GM23338 (cell line): ENCODE data around the gene MDM4. TPM values are rescaled to one million over a fixed set of nuclear protein-coding genes. Genes with fewer than 3 reads are reported as not detected.

Experiments used
- ATAC-seq: fragments of 200-7000 bp; cut with Tn5 transposase; 3 replicates; pipeline ENCODE4 v1.9.1; 2020
- DNase-seq: peaks from one replicate; pipeline ENCODE4 v3.0.0-alpha.2; 2015; ENCODE audit warnings: low spot score
- H2AFZ ChIP-seq: fragments of 200-600 bp; sonication (generic); 2 replicates; pipeline ENCODE4 v1.8.0; 2016; ENCODE audit warnings: antibody characterized with exemption, mild to moderate bottlenecking, moderate library complexity
- H3F3A ChIP-seq: fragments of 200-600 bp; sonication (generic); replicated peaks from 2 replicates; pipeline ENCODE4 v1.8.0; 2017; ENCODE audit warnings: antibody characterized with exemption, mixed run types, low read depth
- H3K27ac ChIP-seq: fragments of 200-600 bp; sonication (generic); 2 replicates; pipeline ENCODE4 v1.6.1; 2016; ENCODE audit warnings: low read depth
- H3K27me3 ChIP-seq: fragments of 200-600 bp; sonication (generic); 2 replicates; pipeline ENCODE4 v1.8.0; 2016; ENCODE audit warnings: mild to moderate bottlenecking, mixed run types, moderate library complexity; ENCODE audit not compliant: insufficient read depth
- H3K36me3 ChIP-seq: fragments of 200-600 bp; sonication (generic); 2 replicates; pipeline ENCODE4 v1.8.0; 2016; ENCODE audit warnings: mild to moderate bottlenecking; ENCODE audit not compliant: insufficient read depth
- H3K4me1 ChIP-seq: fragments of 200-600 bp; sonication (generic); 2 replicates; pipeline ENCODE4 v1.8.0; 2016; ENCODE audit warnings: mild to moderate bottlenecking, moderate library complexity; ENCODE audit not compliant: insufficient read depth
- H3K4me2 ChIP-seq: fragments of 200-600 bp; sonication (generic); 2 replicates; pipeline ENCODE4 v1.7.1; 2017; ENCODE audit warnings: mixed run types
- H3K4me3 ChIP-seq: fragments of 200-600 bp; sonication (generic); 2 replicates; pipeline ENCODE4 v1.6.1; 2016; ENCODE audit warnings: mixed run types
- H3K79me2 ChIP-seq: fragments of 200-600 bp; sonication (generic); replicated peaks from 2 replicates; pipeline ENCODE4 v1.8.0; 2017; ENCODE audit warnings: mild to moderate bottlenecking; ENCODE audit not compliant: insufficient read depth
- H3K9me2 ChIP-seq: fragments of 200-600 bp; sonication (generic); 2 replicates; pipeline ENCODE4 v1.8.0; 2017; ENCODE audit not compliant: insufficient read depth
- H4K20me1 ChIP-seq: fragments of 200-600 bp; sonication (generic); replicated peaks from 2 replicates; pipeline ENCODE4 v1.8.0; 2017; ENCODE audit warnings: mild to moderate bottlenecking; ENCODE audit not compliant: insufficient read depth
- H3K27ac Mint-ChIP-seq: 2 replicates; pipeline ENCODE4 v1.8.0; 2020; ENCODE audit warnings: inconsistent platforms, mild to moderate bottlenecking, moderate library complexity, mixed read lengths
- H3K27me3 Mint-ChIP-seq: 3 replicates; pipeline ENCODE4 v1.8.0; 2022; ENCODE audit warnings: low read depth, mild to moderate bottlenecking, moderate library complexity, mixed read lengths, inconsistent platforms; ENCODE audit not compliant: insufficient read depth, poor library complexity
- H3K36me3 Mint-ChIP-seq: 3 replicates; pipeline ENCODE4 v1.8.0; 2021; ENCODE audit warnings: low read depth, mild to moderate bottlenecking, inconsistent platforms, moderate library complexity, mixed read lengths
- H3K4me1 Mint-ChIP-seq: 3 replicates; pipeline ENCODE4 v1.8.0; 2020; ENCODE audit warnings: mild to moderate bottlenecking, inconsistent platforms, mixed read lengths
- H3K4me3 Mint-ChIP-seq: 3 replicates; pipeline ENCODE4 v1.8.0; 2021; ENCODE audit warnings: moderate library complexity, mild to moderate bottlenecking, inconsistent platforms, mixed read lengths
- H3K9me3 Mint-ChIP-seq: 3 replicates; pipeline ENCODE4 v1.8.0; 2020; ENCODE audit warnings: moderate library complexity, mild to moderate bottlenecking, inconsistent platforms, mixed read lengths
- CTCF ChIP-seq, 2 experiments: fragments of 200-600 bp in 1 of 2; sonication (generic) in 1 of 2; conservative IDR thresholded peaks; 2 replicates each; pipeline versions ENCODE4 v1.5.1 to v1.6.1; 2016 to 2017; ENCODE audit warnings: antibody characterized with exemption in 2 of 2, low read depth in 2 of 2, mild to moderate bottlenecking in 2 of 2, moderate library complexity in 1 of 2
- EZH2phosphoT487 ChIP-seq: fragments of 200-600 bp; sonication (generic); IDR thresholded peaks from one replicate; pipeline ENCODE4 v1.8.1; 2018; ENCODE audit warnings: antibody characterized with exemption; ENCODE audit not compliant: unreplicated experiment
- POLR2AphosphoS5 ChIP-seq: IDR thresholded peaks from 2 replicates; pipeline ENCODE4 v1.6.1; 2016; ENCODE audit warnings: antibody characterized with exemption, low read depth
- REST ChIP-seq: IDR thresholded peaks from one replicate; pipeline ENCODE4 v1.6.1; 2018; ENCODE audit warnings: antibody characterized with exemption; ENCODE audit not compliant: unreplicated experiment
- polyA plus RNA-seq: library from polyadenylated mRNA; unstranded; fragments of >200 nt; fragmentation: Nextera tagmentation; extraction: Ambion mirVana; gene quantifications from 2 replicates; pipeline ENCODE4 v1.2.1, GENCODE V29; 2016
- total RNA-seq: library from RNA; depleted of rRNA; stranded (reverse); fragments of >200 nt; shearing (Covaris generic); gene quantifications from 2 replicates; pipeline ENCODE4 v1.2.3, GENCODE V29; 2014
- TF ChIP-seq, protein P1 (sequence below): fragments of 250-450 bp; sonication (Bioruptor Pico); IDR thresholded peaks from 2 replicates; pipeline ENCODE4 v1.5.0; 2020; ENCODE audit warnings: mild to moderate bottlenecking, moderate library complexity

Gene MDM4
- total and polyA plus RNA-seq, 2 experiments from 2014 or later, result 24.8 to 56.1 TPM

DNA sequence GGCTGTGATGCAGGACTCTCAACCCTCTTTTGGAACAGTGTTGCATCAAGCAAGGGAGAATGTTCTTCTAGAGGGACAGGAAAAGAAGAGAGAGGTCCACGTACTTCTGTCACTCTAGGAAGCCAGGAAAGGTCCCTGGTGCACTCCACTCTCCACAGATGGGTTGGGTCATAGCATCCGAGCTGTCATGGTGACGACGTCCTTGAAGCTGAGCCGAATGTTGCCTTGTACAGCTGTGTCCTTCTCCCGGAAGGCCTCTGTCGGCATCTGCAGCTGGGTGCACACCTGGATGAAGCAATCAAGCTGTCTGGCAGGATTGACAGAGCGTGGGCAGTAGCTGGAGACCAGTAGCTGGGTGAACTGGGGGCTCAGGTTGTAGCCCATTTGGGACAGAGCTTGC is 12.5 kb downstream of the MDM4 start (continued):
- TF ChIP-seq REST (no peak), EZH2phosphoT487 (no peak), POLR2AphosphoS5 (no peak)
- TF ChIP-seq, protein P1, sequence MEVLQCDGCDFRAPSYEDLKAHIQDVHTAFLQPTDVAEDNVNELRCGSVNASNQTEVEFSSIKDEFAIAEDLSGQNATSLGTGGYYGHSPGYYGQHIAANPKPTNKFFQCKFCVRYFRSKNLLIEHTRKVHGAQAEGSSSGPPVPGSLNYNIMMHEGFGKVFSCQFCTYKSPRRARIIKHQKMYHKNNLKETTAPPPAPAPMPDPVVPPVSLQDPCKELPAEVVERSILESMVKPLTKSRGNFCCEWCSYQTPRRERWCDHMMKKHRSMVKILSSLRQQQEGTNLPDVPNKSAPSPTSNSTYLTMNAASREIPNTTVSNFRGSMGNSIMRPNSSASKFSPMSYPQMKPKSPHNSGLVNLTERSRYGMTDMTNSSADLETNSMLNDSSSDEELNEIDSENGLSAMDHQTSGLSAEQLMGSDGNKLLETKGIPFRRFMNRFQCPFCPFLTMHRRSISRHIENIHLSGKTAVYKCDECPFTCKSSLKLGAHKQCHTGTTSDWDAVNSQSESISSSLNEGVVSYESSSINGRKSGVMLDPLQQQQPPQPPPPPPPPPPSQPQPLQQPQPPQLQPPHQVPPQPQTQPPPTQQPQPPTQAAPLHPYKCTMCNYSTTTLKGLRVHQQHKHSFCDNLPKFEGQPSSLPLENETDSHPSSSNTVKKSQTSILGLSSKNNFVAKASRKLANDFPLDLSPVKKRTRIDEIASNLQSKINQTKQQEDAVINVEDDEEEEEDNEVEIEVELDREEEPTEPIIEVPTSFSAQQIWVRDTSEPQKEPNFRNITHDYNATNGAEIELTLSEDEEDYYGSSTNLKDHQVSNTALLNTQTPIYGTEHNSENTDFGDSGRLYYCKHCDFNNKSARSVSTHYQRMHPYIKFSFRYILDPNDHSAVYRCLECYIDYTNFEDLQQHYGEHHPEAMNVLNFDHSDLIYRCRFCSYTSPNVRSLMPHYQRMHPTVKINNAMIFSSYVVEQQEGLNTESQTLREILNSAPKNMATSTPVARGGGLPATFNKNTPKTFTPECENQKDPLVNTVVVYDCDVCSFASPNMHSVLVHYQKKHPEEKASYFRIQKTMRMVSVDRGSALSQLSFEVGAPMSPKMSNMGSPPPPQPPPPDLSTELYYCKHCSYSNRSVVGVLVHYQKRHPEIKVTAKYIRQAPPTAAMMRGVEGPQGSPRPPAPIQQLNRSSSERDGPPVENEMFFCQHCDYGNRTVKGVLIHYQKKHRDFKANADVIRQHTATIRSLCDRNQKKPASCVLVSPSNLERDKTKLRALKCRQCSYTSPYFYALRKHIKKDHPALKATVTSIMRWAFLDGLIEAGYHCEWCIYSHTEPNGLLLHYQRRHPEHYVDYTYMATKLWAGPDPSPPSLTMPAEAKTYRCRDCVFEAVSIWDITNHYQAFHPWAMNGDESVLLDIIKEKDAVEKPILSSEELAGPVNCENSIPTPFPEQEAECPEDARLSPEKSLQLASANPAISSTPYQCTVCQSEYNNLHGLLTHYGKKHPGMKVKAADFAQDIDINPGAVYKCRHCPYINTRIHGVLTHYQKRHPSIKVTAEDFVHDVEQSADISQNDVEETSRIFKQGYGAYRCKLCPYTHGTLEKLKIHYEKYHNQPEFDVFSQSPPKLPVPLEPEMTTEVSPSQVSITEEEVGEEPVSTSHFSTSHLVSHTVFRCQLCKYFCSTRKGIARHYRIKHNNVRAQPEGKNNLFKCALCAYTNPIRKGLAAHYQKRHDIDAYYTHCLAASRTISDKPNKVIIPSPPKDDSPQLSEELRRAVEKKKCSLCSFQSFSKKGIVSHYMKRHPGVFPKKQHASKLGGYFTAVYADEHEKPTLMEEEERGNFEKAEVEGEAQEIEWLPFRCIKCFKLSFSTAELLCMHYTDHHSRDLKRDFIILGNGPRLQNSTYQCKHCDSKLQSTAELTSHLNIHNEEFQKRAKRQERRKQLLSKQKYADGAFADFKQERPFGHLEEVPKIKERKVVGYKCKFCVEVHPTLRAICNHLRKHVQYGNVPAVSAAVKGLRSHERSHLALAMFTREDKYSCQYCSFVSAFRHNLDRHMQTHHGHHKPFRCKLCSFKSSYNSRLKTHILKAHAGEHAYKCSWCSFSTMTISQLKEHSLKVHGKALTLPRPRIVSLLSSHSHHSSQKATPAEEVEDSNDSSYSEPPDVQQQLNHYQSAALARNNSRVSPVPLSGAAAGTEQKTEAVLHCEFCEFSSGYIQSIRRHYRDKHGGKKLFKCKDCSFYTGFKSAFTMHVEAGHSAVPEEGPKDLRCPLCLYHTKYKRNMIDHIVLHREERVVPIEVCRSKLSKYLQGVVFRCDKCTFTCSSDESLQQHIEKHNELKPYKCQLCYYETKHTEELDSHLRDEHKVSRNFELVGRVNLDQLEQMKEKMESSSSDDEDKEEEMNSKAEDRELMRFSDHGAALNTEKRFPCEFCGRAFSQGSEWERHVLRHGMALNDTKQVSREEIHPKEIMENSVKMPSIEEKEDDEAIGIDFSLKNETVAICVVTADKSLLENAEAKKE (CRISPR knock-in tag), result no peak

DNA sequence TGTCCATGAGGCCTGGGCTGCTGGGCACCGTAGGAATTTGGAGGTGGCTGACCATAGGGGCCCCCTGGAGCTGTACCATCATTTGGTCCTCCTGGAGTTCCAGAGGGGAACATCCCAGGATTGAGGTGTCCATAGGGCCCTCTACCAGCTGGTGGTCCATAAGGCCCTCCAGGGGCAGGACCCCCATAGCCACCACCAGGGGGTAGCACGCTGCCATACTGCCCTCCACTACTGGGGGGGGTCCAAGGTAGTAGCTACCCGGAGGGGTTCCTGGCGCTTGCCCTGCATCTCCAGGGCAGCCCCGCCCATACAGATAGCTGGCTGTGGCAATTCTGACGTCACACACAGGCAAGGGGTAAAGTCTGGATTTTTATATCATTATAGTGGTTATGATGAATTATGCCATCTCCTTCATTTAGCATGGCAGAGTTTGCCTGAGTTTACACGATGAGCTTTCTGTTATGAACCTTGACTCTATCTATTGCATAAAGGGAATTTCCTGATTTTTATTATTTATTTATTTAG is 13.2 kb downstream of the MDM4 start:
- Histone ChIP-seq H3K4me1 (no peaks in the 10 kb centered on the region), H3K4me3 (no peak overlapping the region), H3K27ac (no peak overlapping the region), H2AFZ (no peak overlapping the region), H3K36me3 (peaks cover 62% of the 10 kb centered on the region), H3K27me3 (no peaks in the 10 kb centered on the region), H4K20me1 (peaks cover 10% of the 10 kb centered on the region), H3K4me2 (no peak overlapping the region), H3F3A (no peaks in the 10 kb centered on the region; the same call in 1 of the 2 replicates), H3K79me2 (peaks cover 5% of the 10 kb centered on the region), H3K9me2 (no peaks in the 10 kb centered on the region)
- H3K4me1 Mint-ChIP-seq, result no peaks in the 10 kb centered on the region; the same call in 2 of the 3 replicates
- DNase-seq (no peak), ATAC-seq (no peak)
- no peak overlapping the region for H3K27ac Mint-ChIP-seq
- no peaks in the 10 kb centered on the region; the same call in 2 of the 3 replicates for H3K9me3 Mint-ChIP-seq
- H3K27me3 Mint-ChIP-seq, result no peaks in the 10 kb centered on the region
- no peak overlapping the region for H3K4me3 Mint-ChIP-seq
- H3K36me3 Mint-ChIP-seq, result peaks cover 77% of the 10 kb centered on the region
- peak; percentile 13 to 37; a peak in 1 of 4 replicates for TF ChIP-seq CTCF (conservative IDR thresholded peaks at IDR 0.05; ENCODE audit: low read depth in 2 of 2)
